Caco-2 (cell line): ENCODE data around the gene ABI3. TPM values are rescaled to one million over a fixed set of nuclear protein-coding genes. Genes with fewer than 3 reads are reported as not detected.

ENCODE experiments used
- BruUV-seq: library from RNA; stranded (reverse); fragments of 400-500 nt; replicated peaks from 2 replicates; lab custom pipeline; 2021; lab: Mats Ljungman, UMichigan
- CTCF ChIA-PET: fragments of 300-600 bp; sonication (Branson Sonifier 250); formaldehyde crosslinking; loops from one replicate; lab custom pipeline; 2022; ENCODE audit warnings: antibody characterized with exemption; lab: Charles Lee
- POLR2A ChIA-PET: fragments of 300-600 bp; sonication (Branson Sonifier 250); formaldehyde crosslinking; loops from one replicate; lab custom pipeline; 2022; ENCODE audit warnings: antibody characterized with exemption; lab: Charles Lee
- DNase-seq, 2 experiments: peaks; one replicate each; pipeline versions ENCODE4 v3.0.0 to v3.0.0-alpha.2; 2020 to 2022
- H3K27me3 ChIP-seq: replicated peaks from 2 replicates; pipeline ENCODE4 v1.6.0; 2011; ENCODE audit warnings: low read length; ENCODE audit not compliant: control insufficient read depth, insufficient read depth
- H3K36me3 ChIP-seq: 2 replicates; pipeline ENCODE4 v1.5.1; 2011; ENCODE audit warnings: low read length; ENCODE audit not compliant: control insufficient read depth, insufficient read depth
- H3K4me1 ChIP-seq: fragments of 250-450 bp; sonication (Bioruptor Pico); 2 replicates; pipeline ENCODE4 v1.5.1; 2020; ENCODE audit warnings: mild to moderate bottlenecking
- H3K4me3 ChIP-seq: 2 replicates; pipeline ENCODE4 v1.5.1; 2011; ENCODE audit warnings: low read depth, mild to moderate bottlenecking, control low read depth, low read length
- H3K9me3 ChIP-seq: fragments of 250-450 bp; sonication (Bioruptor Pico); 2 replicates; pipeline ENCODE4 v1.5.1; 2020; ENCODE audit warnings: mild to moderate bottlenecking, moderate library complexity
- H3K27ac Mint-ChIP-seq: one replicate; pipeline ENCODE4 v1.8.0; 2022; ENCODE audit warnings: mixed read lengths; ENCODE audit not compliant: unreplicated experiment
- H3K27me3 Mint-ChIP-seq: one replicate; pipeline ENCODE4 v1.8.0; 2022; ENCODE audit warnings: mixed read lengths; ENCODE audit not compliant: insufficient read depth, unreplicated experiment
- H3K36me3 Mint-ChIP-seq: one replicate; pipeline ENCODE4 v1.8.0; 2022; ENCODE audit warnings: mild to moderate bottlenecking, mixed read lengths; ENCODE audit not compliant: insufficient read depth, unreplicated experiment
- H3K4me1 Mint-ChIP-seq: one replicate; pipeline ENCODE4 v1.8.0; 2022; ENCODE audit warnings: low read depth, mixed read lengths; ENCODE audit not compliant: unreplicated experiment
- H3K4me3 Mint-ChIP-seq: one replicate; pipeline ENCODE4 v1.8.0; 2022; ENCODE audit warnings: mild to moderate bottlenecking, moderate library complexity, mixed read lengths; ENCODE audit not compliant: unreplicated experiment
- H3K9me3 Mint-ChIP-seq: one replicate; pipeline ENCODE4 v1.8.0; 2022; ENCODE audit warnings: mixed read lengths; ENCODE audit not compliant: unreplicated experiment
- CTCF ChIP-seq, 2 experiments: fragments of 200-600 bp in 1 of 2; IDR thresholded peaks; 1 replicate in 1 of 2; 2 replicates in 1 of 2; pipeline versions ENCODE4 v1.5.1 to v1.8.0; 2011 to 2022; ENCODE audit warnings: antibody characterized with exemption in 1 of 2, control low read depth in 1 of 2, inconsistent platforms in 1 of 2, low read depth in 1 of 2, low read length in 1 of 2, mild to moderate bottlenecking in 1 of 2, moderate library complexity in 1 of 2; ENCODE audit not compliant: insufficient read depth in 1 of 2, severe bottlenecking in 1 of 2, unreplicated experiment in 1 of 2
- intact Hi-C: fragments of 100-400 bp; cut with micrococcal nuclease; formaldehyde crosslinking; loops from one replicate; pipeline ENCODE4 v1.10.0; 2022; ENCODE audit not compliant: unreplicated experiment
- total RNA-seq: library from RNA; stranded (reverse); gene quantifications from 2 replicates; pipeline ENCODE4 v1.2.3, GENCODE V29; 2022

Gene ABI3
- total RNA-seq, 1 experiment from 2014 or later = not detected

DNA sequence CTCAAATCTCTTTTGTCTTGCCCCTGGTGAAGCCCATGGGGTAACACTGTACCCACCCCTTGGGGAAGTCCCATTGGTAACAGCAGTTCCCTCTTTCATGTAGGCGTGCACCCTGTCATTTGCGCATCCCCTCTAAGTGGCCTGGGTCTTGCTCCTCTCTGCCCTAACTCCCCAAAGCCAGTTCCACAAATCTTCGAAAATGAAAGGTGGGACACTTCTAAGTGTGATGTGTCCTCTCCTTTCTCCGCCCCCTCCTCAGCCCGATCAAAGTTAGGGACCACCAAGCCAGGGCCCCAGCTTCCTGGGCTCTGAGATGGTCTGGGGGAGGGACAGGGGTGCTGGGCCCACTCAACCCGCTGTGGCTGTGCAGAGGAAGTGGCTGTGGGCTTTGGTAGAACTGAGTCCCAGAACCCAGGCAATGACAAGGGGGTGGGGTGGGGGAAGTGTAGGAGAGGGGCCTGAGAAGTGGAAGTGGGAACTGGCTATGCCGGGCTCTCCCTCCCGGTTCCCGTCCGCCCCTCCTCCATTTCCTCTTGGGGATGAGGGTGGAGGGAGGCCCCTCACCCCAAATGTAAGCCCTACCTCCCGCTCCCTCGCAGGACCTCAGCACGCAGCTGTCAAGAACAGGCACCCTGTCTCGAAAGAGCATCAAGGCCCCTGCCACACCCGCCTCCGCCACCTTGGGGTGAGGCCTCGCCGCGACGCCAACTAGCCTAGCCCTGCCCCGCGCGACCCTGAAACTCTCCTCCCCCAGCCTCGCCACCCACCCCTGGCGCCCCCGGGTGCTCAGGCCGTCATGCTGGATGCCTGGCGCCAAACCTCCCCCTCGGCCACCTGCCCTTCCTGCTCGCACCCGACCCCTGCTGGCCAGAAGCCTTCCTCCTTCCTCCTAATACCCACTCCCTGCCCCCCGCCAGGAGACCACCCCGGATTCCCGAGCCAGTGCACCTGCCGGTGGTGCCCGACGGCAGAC, 8.7 kb downstream of the ABI3 start:
- H3K9me3 ChIP-seq = no peaks in the 10 kb centered on the region
- intact Hi-C loops = no loop called here
- BruUV-seq = no TSS peak
- CTCF ChIA-PET = no interaction called here
- H3K27ac Mint-ChIP-seq = no peak overlapping the region
- peaks cover 10% of the 10 kb centered on the region for H3K27me3 Mint-ChIP-seq
- peak; percentile 38 to 50 for TF ChIP-seq CTCF (IDR thresholded peaks at IDR 0.05; ENCODE audit: insufficient read depth in 1 of 2, low read depth in 1 of 2, low read length in 1 of 2, severe bottlenecking in 1 of 2, unreplicated experiment in 1 of 2)
- no peaks in the 10 kb centered on the region for H3K36me3 ChIP-seq
- peaks cover 13% of the 10 kb centered on the region for H3K4me1 Mint-ChIP-seq
- no peak overlapping the region for H3K4me3 ChIP-seq
- 0 out of 2 replicates have a peak, but pooled peaks cover 2% of the 10 kb centered on the region for H3K27me3 ChIP-seq
- H3K36me3 Mint-ChIP-seq = peaks cover 4% of the 10 kb centered on the region
- peaks cover 11% of the 10 kb centered on the region for H3K4me1 ChIP-seq
- POLR2A ChIA-PET = no interaction called here
- no peak overlapping the region for H3K4me3 Mint-ChIP-seq
- DNase-seq = peak in 1 of 2 experiments; percentile 62
- H3K9me3 Mint-ChIP-seq = no peaks in the 10 kb centered on the region

GRCh38 chr17:49219987-49220386, 9.5 kb downstream of the ABI3 start:
- Histone ChIP-seq H3K27me3 (peaks cover 6% of the 10 kb centered on the region), H3K4me3 (no peak overlapping the region), H3K4me1 (peaks cover 17% of the 10 kb centered on the region), H3K36me3 (no peaks in the 10 kb centered on the region), H3K9me3 (no peaks in the 10 kb centered on the region)
- no TSS peak for BruUV-seq
- ChIA-PET POLR2A (no interaction called here), CTCF (no interaction called here)
- no peak overlapping the region for H3K27ac Mint-ChIP-seq
- no peak for TF ChIP-seq CTCF (IDR thresholded peaks at IDR 0.05; ENCODE audit: insufficient read depth in 1 of 2, low read depth in 1 of 2, low read length in 1 of 2, severe bottlenecking in 1 of 2, unreplicated experiment in 1 of 2)
- H3K9me3 Mint-ChIP-seq = no peaks in the 10 kb centered on the region
- H3K36me3 Mint-ChIP-seq = peaks cover 4% of the 10 kb centered on the region
- intact Hi-C loops = loop anchor here (10.0 kb wide), 1 partner anchor 265 kb away; no protein-coding TSS in a partner anchor
- peak in 1 of 2 experiments; percentile 50 for DNase-seq
- H3K27me3 Mint-ChIP-seq = peaks cover 13% of the 10 kb centered on the region
- peaks cover 13% of the 10 kb centered on the region for H3K4me1 Mint-ChIP-seq
- H3K4me3 Mint-ChIP-seq = no peak overlapping the region

DNA sequence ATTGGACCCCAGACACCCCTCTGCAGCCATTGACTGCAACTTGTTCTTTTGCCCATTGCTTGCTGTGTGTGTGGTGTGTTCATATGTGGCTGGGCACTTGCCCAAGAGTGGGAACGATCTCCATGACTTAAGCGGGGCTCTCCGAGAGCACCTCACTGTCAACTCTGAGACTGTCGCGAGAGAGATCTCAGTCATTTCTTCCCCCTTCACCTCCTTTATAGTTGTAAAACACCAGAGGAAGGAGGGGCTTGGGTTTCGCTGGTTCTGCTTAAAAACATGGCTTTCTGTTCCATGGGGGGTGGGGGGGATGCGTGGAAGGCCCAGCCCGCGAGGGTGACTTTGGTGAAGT, 12.6 kb downstream of the ABI3 start:
- POLR2A ChIA-PET = no interaction called here
- Mint-ChIP-seq H3K27ac (no peak overlapping the region), H3K4me3 (peak overlapping the region; percentile 86), H3K4me1 (peaks cover 21% of the 10 kb centered on the region), H3K27me3 (peaks cover 19% of the 10 kb centered on the region), H3K36me3 (peaks cover 4% of the 10 kb centered on the region), H3K9me3 (no peaks in the 10 kb centered on the region)
- H3K27me3 ChIP-seq = peaks cover 9% of the 10 kb centered on the region
- TF ChIP-seq CTCF (IDR thresholded peaks at IDR 0.05; ENCODE audit: insufficient read depth in 1 of 2, low read depth in 1 of 2, low read length in 1 of 2, severe bottlenecking in 1 of 2, unreplicated experiment in 1 of 2) = no peak
- DNase-seq = no peak
- peak overlapping the region; percentile 42 for H3K4me3 ChIP-seq
- no peaks in the 10 kb centered on the region for H3K36me3 ChIP-seq
- H3K9me3 ChIP-seq = no peaks in the 10 kb centered on the region
- CTCF ChIA-PET = interaction anchor here (1.1 to 1.4 kb wide), 2 partner anchors 8 to 10 kb away, joined by 4 read pairs; no protein-coding TSS in a partner anchor
- H3K4me1 ChIP-seq = peaks cover 25% of the 10 kb centered on the region
- no TSS peak for BruUV-seq
- intact Hi-C loops = loop anchor here (1.0 to 10.0 kb wide), 4 partner anchors 31 to 268 kb away; no protein-coding TSS in a partner anchor
